H9 (cell line): ENCODE measurements around the gene MEPCE. TPM values are rescaled to one million over a fixed set of nuclear protein-coding genes. Genes with fewer than 3 reads are reported as not detected.
"Not testable (repeated sequence)": the region's sequence is repeated elsewhere in the genome, so short reads cannot be mapped to it uniquely, and the experiment has no call there.

Experiments
- DNase-seq: peaks from one replicate; pipeline ENCODE4 v3.0.0-alpha.2; 2017
- H2AFZ ChIP-seq: one replicate; pipeline ENCODE4 v1.6.1; 2013; ENCODE audit warnings: mild to moderate bottlenecking, low read length, control low read depth, moderate library complexity
- H2AK5ac ChIP-seq: 2 replicates; pipeline ENCODE4 v1.6.1; 2013; ENCODE audit warnings: low read length, control low read depth, mixed read lengths; ENCODE audit not compliant: insufficient read length
- H2BK120ac ChIP-seq: one replicate; pipeline ENCODE4 v1.6.1; 2013; ENCODE audit warnings: low read depth, mild to moderate bottlenecking, low read length, control low read depth, inconsistent platforms; ENCODE audit not compliant: poor library complexity, severe bottlenecking
- H2BK12ac ChIP-seq: 2 replicates; pipeline ENCODE4 v1.6.1; 2013; ENCODE audit warnings: low read length, control low read depth, mixed read lengths, low read depth; ENCODE audit not compliant: insufficient read length
- H2BK15ac ChIP-seq: 2 replicates; pipeline ENCODE4 v1.6.1; 2013; ENCODE audit warnings: low read depth, low read length, control low read depth
- H2BK20ac ChIP-seq: one replicate; pipeline ENCODE4 v1.6.1; 2013; ENCODE audit warnings: low read depth, mild to moderate bottlenecking, low read length, control low read depth, inconsistent platforms; ENCODE audit not compliant: poor library complexity, severe bottlenecking
- H2BK5ac ChIP-seq: 2 replicates; pipeline ENCODE4 v1.6.1; 2013; ENCODE audit warnings: low read length, control low read depth, mixed read lengths; ENCODE audit not compliant: insufficient read length
- H3K14ac ChIP-seq: 2 replicates; pipeline ENCODE4 v1.6.1; 2013; ENCODE audit warnings: low read length, control low read depth; ENCODE audit not compliant: insufficient read depth
- H3K18ac ChIP-seq: 2 replicates; pipeline ENCODE4 v1.6.1; 2013; ENCODE audit warnings: low read depth, mild to moderate bottlenecking, mixed read lengths, low read length, control low read depth; ENCODE audit not compliant: insufficient read length
- H3K23ac ChIP-seq: 2 replicates; pipeline ENCODE4 v1.6.1; 2013; ENCODE audit warnings: low read length, control low read depth, mixed read lengths, low read depth; ENCODE audit not compliant: insufficient read length
- H3K23me2 ChIP-seq: 2 replicates; pipeline ENCODE4 v1.6.1; 2013; ENCODE audit warnings: low read depth, mild to moderate bottlenecking, mixed read lengths, low read length, control low read depth; ENCODE audit not compliant: insufficient read length, poor library complexity, severe bottlenecking
- H3K27ac ChIP-seq: 2 replicates; pipeline ENCODE4 v1.5.1; 2013; ENCODE audit warnings: low read length, control low read depth, mixed read lengths, low read depth; ENCODE audit not compliant: insufficient read length
- H3K27me3 ChIP-seq: 2 replicates; pipeline ENCODE4 v1.6.1; 2013; ENCODE audit warnings: low read length, control low read depth, inconsistent platforms; ENCODE audit not compliant: insufficient read depth
- H3K4ac ChIP-seq: 2 replicates; pipeline ENCODE4 v1.6.1; 2013; ENCODE audit warnings: low read depth, mild to moderate bottlenecking, control low read depth, inconsistent platforms, low read length, moderate library complexity
- H3K4me1 ChIP-seq: 2 replicates; pipeline ENCODE4 v1.6.1; 2013; ENCODE audit warnings: low read length, control low read depth, inconsistent platforms; ENCODE audit not compliant: insufficient read depth
- H3K4me2 ChIP-seq: 2 replicates; pipeline ENCODE4 v1.6.1; 2013; ENCODE audit warnings: low read length, control low read depth, mixed read lengths; ENCODE audit not compliant: insufficient read length, insufficient read depth
- H3K56ac ChIP-seq: 2 replicates; pipeline ENCODE4 v1.6.1; 2013; ENCODE audit warnings: low read depth, mild to moderate bottlenecking, mixed read lengths, low read length, control low read depth; ENCODE audit not compliant: insufficient read length
- H3K79me1 ChIP-seq: 2 replicates; pipeline ENCODE4 v1.6.1; 2013; ENCODE audit warnings: low read depth, mild to moderate bottlenecking, moderate library complexity, low read length, control low read depth, inconsistent platforms; ENCODE audit not compliant: insufficient read depth, poor library complexity, severe bottlenecking
- H3K79me2 ChIP-seq: 2 replicates; pipeline ENCODE4 v1.6.1; 2013; ENCODE audit warnings: low read length, control low read depth, inconsistent platforms; ENCODE audit not compliant: insufficient read depth
- H3K9ac ChIP-seq: 2 replicates; pipeline ENCODE4 v1.6.1; 2013; ENCODE audit warnings: low read length, control low read depth, mixed read lengths; ENCODE audit not compliant: insufficient read length; ENCODE audit errors: extremely low read depth
- H3K9me3 ChIP-seq: one replicate; pipeline ENCODE4 v1.6.1; 2013; ENCODE audit warnings: low read depth, low read length, inconsistent platforms; ENCODE audit not compliant: control insufficient read depth
- H3T11ph ChIP-seq: one replicate; pipeline ENCODE4 v1.6.1; 2013; ENCODE audit warnings: mild to moderate bottlenecking, low read length, control low read depth, inconsistent platforms
- H4K20me1 ChIP-seq: one replicate; pipeline ENCODE4 v1.6.1; 2013; ENCODE audit not compliant: control insufficient read depth, insufficient read length, insufficient read depth
- H4K5ac ChIP-seq: 2 replicates; pipeline ENCODE4 v1.6.1; 2013; ENCODE audit warnings: low read depth, mild to moderate bottlenecking, mixed read lengths, low read length, control low read depth; ENCODE audit not compliant: insufficient read length
- H4K8ac ChIP-seq: replicated peaks from 2 replicates; pipeline ENCODE4 v1.6.1; 2013; ENCODE audit warnings: low read length, control low read depth, mixed read lengths, low read depth; ENCODE audit not compliant: insufficient read length
- H4K91ac ChIP-seq: 2 replicates; pipeline ENCODE4 v1.6.1; 2013; ENCODE audit warnings: low read depth, mild to moderate bottlenecking, moderate library complexity, mixed read lengths, low read length, control low read depth; ENCODE audit not compliant: insufficient read length
- H3K27ac Mint-ChIP-seq, 3 experiments: 2 replicates in 2 of 3; 3 replicates in 1 of 3; pipeline ENCODE4 v1.8.0; 2020 to 2021; ENCODE audit warnings: mixed read lengths in 3 of 3, mild to moderate bottlenecking in 1 of 3, moderate library complexity in 1 of 3
- H3K27me3 Mint-ChIP-seq: 2 replicates; pipeline ENCODE4 v1.8.0; 2021; ENCODE audit warnings: low read depth, mild to moderate bottlenecking, moderate library complexity, mixed read lengths
- H3K36me3 Mint-ChIP-seq, 3 experiments: 2 replicates in 2 of 3; 3 replicates in 1 of 3; pipeline ENCODE4 v1.8.0; 2020 to 2021; ENCODE audit warnings: low read depth in 3 of 3, mixed read lengths in 3 of 3; ENCODE audit not compliant: insufficient read depth in 1 of 3
- H3K4me1 Mint-ChIP-seq, 2 experiments: 2 replicates each; pipeline ENCODE4 v1.8.0; 2020; ENCODE audit warnings: mixed read lengths in 2 of 2
- H3K4me3 Mint-ChIP-seq, 2 experiments: 2 replicates in 1 of 2; 3 replicates in 1 of 2; pipeline ENCODE4 v1.8.0; 2020 to 2021; ENCODE audit warnings: mild to moderate bottlenecking in 2 of 2, mixed read lengths in 2 of 2, moderate library complexity in 1 of 2
- H3K9me3 Mint-ChIP-seq, 2 experiments: 2 replicates in 1 of 2; 3 replicates in 1 of 2; pipeline ENCODE4 v1.8.0; 2020; ENCODE audit warnings: mild to moderate bottlenecking in 2 of 2, mixed read lengths in 2 of 2, moderate library complexity in 1 of 2
- CTCF ChIP-seq: fragments of 200-600 bp; sonication (generic); conservative IDR thresholded peaks from 3 replicates; pipeline ENCODE4 v1.8.0; 2021; ENCODE audit warnings: antibody characterized with exemption, mild to moderate bottlenecking
- WGBS: extraction: QIAGEN DNeasy Blood & Tissue Kit; methylation state at CpG from one replicate; pipeline ENCODE4 v1.1.7; 2013; ENCODE audit warnings: missing lambda C conversion rate, low lambda C conversion rate, mixed read lengths; ENCODE audit not compliant: insufficient read length; ENCODE audit errors: extremely low coverage; 5-methylcytosine and 5-hydroxymethylcytosine counted together
- total RNA-seq: library from RNA; stranded (reverse); gene quantifications from 2 replicates; pipeline ENCODE4 v1.2.1, GENCODE V29; 2021

The MEPCE gene
- total RNA-seq, 1 experiment from 2014 or later: 68.0 TPM

- no peak for DNase-seq
- Histone ChIP-seq H4K8ac (no peak overlapping the region), H2BK12ac (no peak overlapping the region), H4K20me1 (no peaks in the 10 kb centered on the region), H3K18ac (no peak overlapping the region), H4K5ac (no peak overlapping the region), H2AFZ (no peak overlapping the region), H3K23ac (no peak overlapping the region), H3T11ph (no peak overlapping the region), H3K9me3 (no peaks in the 10 kb centered on the region), H3K4ac (no peak overlapping the region), H3K27me3 (no peaks in the 10 kb centered on the region), H3K23me2 (no peaks in the 10 kb centered on the region), H2BK15ac (no peak overlapping the region), H3K27ac (no peak overlapping the region), H3K4me2 (no peak overlapping the region), H2BK120ac (no peak overlapping the region), H3K56ac (no peak overlapping the region), H3K14ac (no peak overlapping the region), H3K79me1 (no peaks in the 10 kb centered on the region), H2AK5ac (no peak overlapping the region), H2BK20ac (no peak overlapping the region), H3K4me1 (no peaks in the 10 kb centered on the region), H3K79me2 (no peaks in the 10 kb centered on the region), H3K9ac (no peak overlapping the region), H4K91ac (no peak overlapping the region), H2BK5ac (no peak overlapping the region)
- peak overlapping the region in 1 of 3 experiments; percentile 22; a peak in 2 of 7 replicates for H3K27ac Mint-ChIP-seq
- TF ChIP-seq CTCF: no peak
- peaks cover 0 to 6% (median 0%) of the 10 kb centered on the region in 3 experiments; a peak in 2 of 7 replicates for H3K36me3 Mint-ChIP-seq
- no peaks in the 10 kb centered on the region for H3K9me3 Mint-ChIP-seq
- WGBS: no CpG with 5 or more reads among the region's 2 CpGs
- H3K4me3 Mint-ChIP-seq: no peak overlapping the region
- H3K4me1 Mint-ChIP-seq: peaks cover 6 to 15% of the 10 kb centered on the region in 2 experiments
- no peaks in the 10 kb centered on the region for H3K27me3 Mint-ChIP-seq
Measured at GRCh38 chr7:100446040-100446439, 16.4 kb downstream of the MEPCE start.

- H2BK20ac ChIP-seq, H3K9ac ChIP-seq, H3K27ac Mint-ChIP-seq, H2BK12ac ChIP-seq, H2AFZ ChIP-seq, H3K18ac ChIP-seq, H2AK5ac ChIP-seq, H3K23ac ChIP-seq, H2BK5ac ChIP-seq, H4K8ac ChIP-seq, H3K9me3 Mint-ChIP-seq, H3T11ph ChIP-seq, H3K4me2 ChIP-seq, H3K9me3 ChIP-seq, H3K79me1 ChIP-seq, DNase-seq, H3K23me2 ChIP-seq, H3K4me3 Mint-ChIP-seq, H3K14ac ChIP-seq, H3K56ac ChIP-seq, H2BK120ac ChIP-seq, H3K4ac ChIP-seq, H3K79me2 ChIP-seq, H4K20me1 ChIP-seq, H4K5ac ChIP-seq, H3K36me3 Mint-ChIP-seq, H4K91ac ChIP-seq, H3K27me3 Mint-ChIP-seq, H3K27me3 ChIP-seq, H2BK15ac ChIP-seq, H3K4me1 ChIP-seq, H3K27ac ChIP-seq: not testable (repeated sequence)
- peaks cover 6 to 15% of the 10 kb centered on the region in 2 experiments for H3K4me1 Mint-ChIP-seq
- no CpG with 5 or more reads among the region's 8 CpGs for WGBS
Measured at GRCh38 chr7:100447363-100447762, 17.7 kb downstream of the MEPCE start.
